PFSK-1 (cell line): ENCODE results near the gene MYG1.

Experiments used
- FOXP2 ChIP-seq: optimal IDR thresholded peaks from 2 replicates; pipeline ENCODE3; 2011; ENCODE audit warnings: borderline replicate concordance, control low read depth, inconsistent platforms; ENCODE audit not compliant: insufficient read depth; ENCODE audit errors: extremely low read length, extremely low read depth
- POLR2AphosphoS5 ChIP-seq: IDR thresholded peaks from 2 replicates; pipeline ENCODE4 v1.6.1; 2012; ENCODE audit warnings: low read depth, mild to moderate bottlenecking, control low read depth, low read length, moderate library complexity
- REST ChIP-seq, 2 experiments: IDR thresholded peaks; 2 replicates each; pipeline versions ENCODE4 v1.6.1 to v1.8.0; 2011 to 2012; ENCODE audit warnings: low read depth in 2 of 2, low read length in 2 of 2, control low read depth in 1 of 2, inconsistent platforms in 1 of 2, mild to moderate bottlenecking in 1 of 2, moderate library complexity in 1 of 2; ENCODE audit not compliant: insufficient read depth in 1 of 2
- SIN3A ChIP-seq: IDR thresholded peaks from 2 replicates; pipeline ENCODE4 v1.6.1; 2012; ENCODE audit warnings: mild to moderate bottlenecking, low read length, moderate library complexity, borderline replicate concordance; ENCODE audit not compliant: insufficient read depth
- TAF1 ChIP-seq: IDR thresholded peaks from 2 replicates; pipeline ENCODE4 v1.6.1; 2012; ENCODE audit warnings: low read length, control low read depth, borderline replicate concordance; ENCODE audit not compliant: insufficient read depth

MYG1 gene

DNA sequence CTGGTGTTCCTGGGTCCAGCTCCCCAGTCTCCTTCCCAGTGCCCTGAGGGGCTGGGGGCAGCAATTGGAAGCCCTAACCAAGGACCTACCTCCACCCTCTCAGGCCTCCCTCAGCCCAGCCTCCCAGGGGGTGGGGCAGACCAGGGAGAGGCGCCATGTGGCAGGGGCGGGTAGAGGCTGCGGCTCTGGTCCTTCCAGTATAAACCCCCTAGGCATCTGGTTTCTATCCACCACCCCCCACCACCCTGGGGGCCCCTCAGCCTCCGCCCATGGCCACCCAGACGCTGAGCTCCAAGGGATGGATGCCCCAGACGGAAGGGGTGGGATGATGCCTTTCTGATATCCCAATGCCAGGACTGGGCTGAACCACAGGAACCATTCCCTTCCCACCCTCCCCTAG lies 39.4 kb downstream of the MYG1 start:
- no peak for TF ChIP-seq FOXP2
- no peak for TF ChIP-seq SIN3A
- no peak for TF ChIP-seq TAF1
- TF ChIP-seq POLR2AphosphoS5 = no peak
- TF ChIP-seq REST (IDR thresholded peaks at IDR 0.05; ENCODE audit: insufficient read depth in 1 of 2, low read depth in 2 of 2, low read length in 2 of 2) = no peak

- no peak for TF ChIP-seq REST (IDR thresholded peaks at IDR 0.05; ENCODE audit: insufficient read depth in 1 of 2, low read depth in 2 of 2, low read length in 2 of 2)
- no peak for TF ChIP-seq POLR2AphosphoS5
- TF ChIP-seq TAF1 = no peak
- no peak for TF ChIP-seq SIN3A
- no peak for TF ChIP-seq FOXP2
Measured at GRCh38 chr12:53340398-53340797, 40.9 kb downstream of the MYG1 start.

DNA sequence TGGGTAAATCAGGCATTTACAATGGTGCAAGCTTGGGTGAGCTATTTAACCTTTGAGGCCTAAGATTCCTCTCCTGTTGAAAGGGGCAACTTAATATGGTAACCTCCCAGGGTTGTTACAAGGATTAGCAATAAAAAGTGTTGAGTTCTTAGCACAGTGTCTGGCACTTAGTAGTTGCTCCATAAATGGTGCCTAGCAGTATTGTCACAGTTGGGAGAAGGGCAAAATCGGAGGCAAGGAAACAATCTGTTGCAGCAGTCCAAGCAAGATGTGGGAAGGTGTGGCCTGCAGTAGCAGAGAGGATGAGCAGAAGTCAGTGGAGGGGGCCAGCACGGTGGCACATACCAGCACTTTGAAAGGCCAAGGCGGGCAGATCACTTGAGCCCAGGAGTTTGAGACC lies 44.0 kb downstream of the MYG1 start:
- no peak for TF ChIP-seq TAF1
- no peak for TF ChIP-seq FOXP2
- no peak for TF ChIP-seq SIN3A

DNA sequence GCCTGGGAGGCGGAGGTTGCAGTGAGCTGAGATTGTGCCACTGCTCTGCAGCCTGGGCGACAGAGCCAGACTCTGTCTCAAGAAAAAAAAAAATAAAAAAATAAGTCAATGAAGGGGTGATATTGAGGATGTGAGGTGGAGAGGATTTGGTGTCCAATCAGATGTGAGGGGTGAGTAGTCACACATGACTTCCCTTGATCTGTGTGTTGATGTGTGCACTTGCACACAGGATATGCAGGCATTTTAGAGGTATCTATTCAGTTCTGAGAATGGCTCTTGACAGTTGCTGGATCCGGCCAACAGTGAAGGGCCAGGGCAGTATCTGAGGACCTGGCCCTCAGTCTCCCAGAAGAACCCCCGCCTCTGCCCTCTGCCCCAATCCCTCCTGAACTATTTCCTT lies 44.5 kb downstream of the MYG1 start:
- no peak for TF ChIP-seq TAF1
- no peak for TF ChIP-seq REST (IDR thresholded peaks at IDR 0.05; ENCODE audit: insufficient read depth in 1 of 2, low read depth in 2 of 2, low read length in 2 of 2)
- TF ChIP-seq SIN3A = no peak
- TF ChIP-seq FOXP2 = no peak
- no peak for TF ChIP-seq POLR2AphosphoS5

DNA sequence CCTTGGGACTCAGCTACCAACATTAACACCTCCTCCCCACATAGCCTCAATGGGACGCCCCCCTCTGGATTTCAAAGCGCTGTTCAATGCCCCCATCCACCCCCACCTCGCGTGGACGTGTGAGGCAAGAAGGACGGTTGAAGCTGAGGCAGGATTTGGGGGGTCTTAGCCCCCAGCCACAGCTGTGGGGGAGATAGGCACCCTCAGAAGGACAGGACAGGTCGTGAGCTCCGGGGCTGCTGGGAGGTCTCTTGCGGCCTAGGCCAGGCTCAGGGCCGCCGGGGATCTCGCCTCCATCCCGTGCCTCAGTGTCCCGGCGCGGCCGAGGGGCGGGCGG lies 45.0 kb downstream of the MYG1 start:
- TF ChIP-seq FOXP2 (no peak), TAF1 (no peak), POLR2AphosphoS5 (no peak), REST (IDR thresholded peaks at IDR 0.05; ENCODE audit: insufficient read depth in 1 of 2, low read depth in 2 of 2, low read length in 2 of 2) (no peak), SIN3A (no peak)
